Measurements from ENCODE around the gene CAMK1D. TPM values are rescaled to one million over a fixed set of nuclear protein-coding genes. Genes with fewer than 3 reads are reported as not detected.
"Not testable (repeated sequence)": the region's sequence is repeated elsewhere in the genome, so short reads cannot be mapped to it uniquely, and the experiment has no call there.

The CAMK1D gene
- polyA plus RNA-seq, 3 donors, result 2.2 to 9.7 (median 8.4) TPM

DNA sequence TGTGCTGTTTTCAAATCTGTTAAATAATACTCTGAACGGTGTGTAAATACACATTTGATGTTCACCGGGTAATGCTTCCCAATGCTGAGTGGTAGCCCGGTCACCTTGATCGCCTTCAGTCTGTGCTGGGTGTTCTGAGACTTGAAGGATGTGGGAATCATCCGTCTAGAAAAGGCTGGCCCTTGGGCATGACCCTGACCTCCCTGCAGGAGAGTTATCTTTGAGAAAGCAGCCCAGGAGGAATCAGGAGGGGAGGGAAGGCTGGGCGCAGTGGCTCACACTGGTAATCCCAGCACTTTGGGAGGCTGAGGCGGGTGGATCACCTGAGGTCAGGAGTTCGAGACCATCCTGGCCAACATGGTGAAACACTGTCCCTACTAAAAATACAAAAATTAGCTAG lies 85.3 kb downstream of the CAMK1D start:
- not testable (repeated sequence) for H3K27ac ChIP-seq (ENCODE audit: low read depth, low read length)
- WGBS, 3 donors, result 42 to 93% (median 93%) methylated on average over 8 of the region's 8 CpGs

DNA sequence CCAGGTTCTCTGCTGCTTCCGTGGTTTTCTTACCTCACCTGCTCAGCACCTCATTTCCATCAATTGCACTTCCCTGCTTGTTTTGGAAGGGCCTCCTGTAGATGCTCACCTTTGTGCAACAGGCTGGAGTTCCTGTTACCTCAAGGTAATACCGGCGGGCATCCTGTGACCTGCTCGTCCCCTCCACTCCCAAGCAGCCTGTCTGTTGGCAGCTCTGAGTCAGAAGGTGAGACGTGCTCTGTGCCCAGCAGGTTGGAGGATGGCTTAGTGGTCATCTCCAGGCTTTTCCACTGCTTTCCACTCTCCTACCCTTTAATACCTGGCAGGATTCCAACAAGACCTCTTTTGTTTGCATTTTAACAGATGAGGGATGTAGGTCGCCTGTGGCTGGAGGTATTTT lies 86.0 kb downstream of the CAMK1D start:
- H3K27ac ChIP-seq (ENCODE audit: low read depth, low read length), result no peak overlapping the region
- WGBS, 3 donors, result 69 to 93% (median 91%) methylated on average over 6 of the region's 6 CpGs

DNA sequence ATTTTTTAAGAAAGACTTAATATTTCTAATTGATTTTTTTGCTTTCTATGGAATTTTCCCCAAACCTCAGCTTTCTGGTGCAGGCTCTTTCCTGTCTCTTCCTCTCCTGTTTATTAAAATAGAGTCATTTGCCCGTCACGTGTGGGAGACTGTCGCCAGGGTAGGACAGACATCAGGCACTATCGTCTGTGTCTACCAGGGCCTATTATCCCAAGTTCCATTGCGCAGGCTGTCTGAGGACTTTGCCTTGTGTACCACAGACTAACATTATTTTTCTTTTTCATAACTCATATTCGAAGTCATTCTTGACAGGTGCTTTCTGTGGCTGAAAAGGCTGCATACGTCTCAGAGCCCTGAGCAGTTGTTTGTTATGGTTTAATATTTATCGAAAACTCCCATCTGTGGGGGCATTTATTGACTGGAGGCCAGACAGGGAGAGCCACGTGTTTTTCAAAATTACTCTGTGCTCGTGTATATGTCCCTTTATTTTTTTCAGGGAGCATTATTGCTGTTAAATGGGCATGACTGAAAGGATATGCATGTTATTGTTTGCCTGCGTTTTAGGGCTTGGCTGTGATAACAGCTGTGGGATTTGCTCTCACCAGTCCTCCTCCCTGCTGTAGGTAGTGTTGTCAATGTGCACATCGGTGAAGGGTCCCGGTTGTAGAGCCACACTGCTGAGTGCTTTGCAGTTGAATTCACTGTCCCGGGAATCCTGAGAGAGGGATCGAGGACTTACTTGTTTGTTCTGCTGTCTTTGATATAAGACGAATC lies 89.8 kb downstream of the CAMK1D start:
- 43 to 90% (median 89%) methylated on average over 16 of the region's 16 CpGs for WGBS, 3 donors
- no peak overlapping the region for H3K27ac ChIP-seq (ENCODE audit: low read depth, low read length)

DNA sequence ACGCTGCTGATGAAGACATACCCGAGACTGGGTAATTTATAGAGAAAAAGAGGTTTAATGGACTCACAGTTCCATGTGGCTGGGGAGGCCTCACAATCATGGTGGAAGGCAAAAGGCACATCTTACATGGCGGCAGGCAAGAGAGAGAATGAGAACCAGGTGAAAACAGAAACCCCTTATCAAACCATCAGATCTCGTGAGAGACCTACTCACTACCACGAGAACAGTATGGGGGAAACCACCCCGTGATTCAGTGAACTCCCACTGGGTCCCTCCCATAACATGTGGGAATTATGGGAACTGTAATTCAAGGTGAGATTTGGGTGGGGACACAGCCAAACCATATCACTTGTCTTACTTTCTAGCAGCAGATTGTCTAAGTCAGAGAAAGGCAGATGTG lies 90.4 kb downstream of the CAMK1D start:
- H3K27ac ChIP-seq (ENCODE audit: low read depth, low read length), result not testable (repeated sequence)
- 95 to 100% (median 95%) methylated on average over 6 of the region's 6 CpGs for WGBS, 3 donors

DNA sequence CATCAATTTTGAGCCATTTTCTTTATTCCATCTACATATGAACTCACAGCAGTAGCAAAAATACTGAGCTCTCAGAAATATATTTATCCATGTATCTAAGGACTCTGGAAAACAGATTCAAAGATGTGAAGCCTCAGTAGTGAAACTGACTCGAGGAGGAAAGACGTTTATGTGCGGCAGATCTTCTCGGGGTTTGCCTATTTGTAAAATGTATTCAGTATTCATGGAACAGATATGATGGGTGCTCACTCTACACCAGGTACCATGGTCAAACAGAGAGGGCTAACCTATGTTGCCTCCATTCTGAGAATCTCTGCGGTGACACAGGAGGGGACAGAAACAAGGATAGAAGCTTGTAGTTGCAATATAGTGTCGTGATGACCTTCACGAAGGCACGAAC lies 93.7 kb downstream of the CAMK1D start:
- H3K27ac ChIP-seq (ENCODE audit: low read depth, low read length), result no peak overlapping the region
- 95 to 97% (median 97%) methylated on average over 8 of the region's 8 CpGs for WGBS, 3 donors

DNA sequence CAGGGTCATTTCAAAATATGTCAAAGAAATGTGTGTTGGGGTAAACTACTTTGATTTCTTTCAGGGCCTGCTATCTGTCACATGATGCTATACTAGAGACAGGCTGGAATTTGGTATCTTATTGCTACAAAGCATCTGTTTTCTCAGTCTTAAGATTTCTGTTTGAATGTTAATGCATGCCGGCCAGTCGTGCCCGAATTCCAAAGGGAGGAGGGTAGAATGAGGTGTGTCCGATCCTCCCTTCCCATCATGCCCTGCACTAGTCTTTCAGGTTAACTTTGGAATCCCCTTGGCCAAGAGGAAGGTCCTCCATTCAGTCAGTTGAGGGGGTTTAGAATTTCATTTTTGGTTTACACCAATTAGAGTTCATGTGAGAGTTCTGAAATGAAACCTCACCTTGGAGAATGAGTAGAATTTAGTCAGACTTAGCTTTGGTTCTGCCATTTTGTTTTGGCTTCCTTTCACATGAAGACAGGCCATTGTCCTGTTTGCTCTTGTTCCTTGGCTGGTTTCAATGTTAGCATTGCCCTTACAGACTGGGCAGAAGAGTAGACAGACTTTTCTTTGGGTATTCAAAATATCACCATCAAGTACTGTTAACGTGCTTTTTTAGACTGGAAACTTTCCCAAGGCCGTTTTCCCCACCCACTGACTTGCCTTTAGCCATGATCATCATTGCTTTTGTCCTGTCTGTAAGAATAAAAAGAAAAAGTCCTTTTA lies 95.8 kb downstream of the CAMK1D start:
- no peak overlapping the region for H3K27ac ChIP-seq (ENCODE audit: low read depth, low read length)
- WGBS, 3 donors, result 58 to 62% (median 61%) methylated on average over 6 of the region's 6 CpGs

DNA sequence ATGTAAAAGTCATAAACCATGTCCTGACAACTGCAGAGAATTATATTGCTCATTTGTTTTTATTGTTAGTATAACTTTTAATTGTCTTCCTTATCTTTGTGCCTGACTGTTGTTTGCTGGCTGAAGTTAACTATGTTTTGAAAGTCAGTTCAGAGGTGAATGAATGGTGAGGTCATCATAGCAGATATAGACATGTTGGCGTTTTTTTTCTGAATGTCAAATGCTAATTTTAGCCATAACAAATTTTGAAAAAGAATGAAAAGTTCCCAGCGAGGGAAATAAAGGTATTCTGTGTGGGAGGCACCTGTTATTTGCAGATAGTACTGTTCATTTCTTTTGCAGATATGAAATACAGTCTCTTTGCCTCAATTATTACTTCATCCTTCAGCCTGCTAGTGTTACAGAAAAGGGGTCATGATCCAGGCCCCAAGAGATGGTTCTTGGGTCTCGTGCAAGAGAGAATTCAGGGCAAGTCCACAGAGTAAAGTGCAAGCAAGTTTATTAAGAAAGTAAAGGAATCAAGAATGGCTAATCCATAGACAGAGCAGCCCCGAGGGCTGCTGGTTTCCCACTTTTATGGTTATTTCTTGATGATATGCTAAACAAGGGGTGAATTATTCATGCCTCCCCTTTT lies 96.5 kb downstream of the CAMK1D start:
- H3K27ac ChIP-seq (ENCODE audit: low read depth, low read length), result no peak overlapping the region
- 40 to 61% (median 59%) methylated on average over 4 of the region's 4 CpGs for WGBS, 3 donors

DNA sequence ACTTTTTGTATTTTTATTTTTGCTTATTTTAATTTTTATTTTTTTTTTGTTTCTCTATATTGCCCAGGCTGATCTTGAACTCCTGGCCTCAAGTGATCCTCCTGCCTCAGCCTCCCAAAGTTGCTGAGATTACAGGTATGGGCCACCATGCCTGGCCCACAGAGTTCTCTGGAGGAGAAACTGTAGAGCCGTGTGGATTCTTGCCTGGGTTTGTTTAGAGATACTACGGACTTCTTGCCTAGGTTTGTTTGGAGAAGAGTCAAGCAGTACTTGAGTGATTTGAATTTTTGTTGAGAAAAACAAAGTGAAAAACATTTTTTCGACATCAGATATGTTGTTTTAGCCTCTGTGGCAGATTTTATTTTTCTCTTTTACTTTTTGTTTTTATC lies 99.0 kb downstream of the CAMK1D start:
- no peak overlapping the region for H3K27ac ChIP-seq (ENCODE audit: low read depth, low read length)
- 56 to 72% (median 65%) methylated on average over 3 of the region's 3 CpGs for WGBS, 3 donors

DNA sequence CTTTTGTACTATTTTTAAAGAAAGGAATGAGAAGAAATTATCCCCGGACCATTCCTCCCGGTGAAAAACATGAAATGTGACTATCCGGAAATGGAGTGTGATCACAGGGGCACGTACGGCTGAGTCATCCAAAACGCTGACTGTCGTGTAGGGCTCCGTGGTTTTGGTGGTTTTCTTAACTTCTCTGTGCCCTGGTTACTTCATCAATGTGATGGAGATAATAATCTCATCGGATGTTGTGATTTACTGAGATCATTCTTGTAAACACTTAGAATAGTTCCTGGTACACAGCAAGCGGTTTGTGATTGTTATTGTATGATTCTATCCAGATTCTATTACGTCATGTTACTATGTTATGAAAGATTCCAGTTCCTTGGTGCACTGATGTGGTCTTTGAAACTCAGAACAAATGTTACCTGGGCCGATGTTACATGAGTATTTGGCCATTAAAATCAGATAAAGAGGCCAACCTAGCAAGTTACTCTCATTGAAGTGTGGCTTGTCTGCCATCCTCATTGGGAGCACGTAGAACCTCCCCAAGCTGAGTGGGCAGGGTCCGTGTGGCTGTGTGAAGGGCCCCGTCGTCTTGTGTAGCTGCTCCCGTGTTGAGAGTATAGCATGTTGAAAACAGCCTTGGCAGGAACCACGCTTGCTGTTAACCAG lies 99.5 kb downstream of the CAMK1D start:
- 59 to 83% (median 68%) methylated on average over 18 of the region's 18 CpGs for WGBS, 3 donors
- H3K27ac ChIP-seq (ENCODE audit: low read depth, low read length), result no peak overlapping the region

DNA sequence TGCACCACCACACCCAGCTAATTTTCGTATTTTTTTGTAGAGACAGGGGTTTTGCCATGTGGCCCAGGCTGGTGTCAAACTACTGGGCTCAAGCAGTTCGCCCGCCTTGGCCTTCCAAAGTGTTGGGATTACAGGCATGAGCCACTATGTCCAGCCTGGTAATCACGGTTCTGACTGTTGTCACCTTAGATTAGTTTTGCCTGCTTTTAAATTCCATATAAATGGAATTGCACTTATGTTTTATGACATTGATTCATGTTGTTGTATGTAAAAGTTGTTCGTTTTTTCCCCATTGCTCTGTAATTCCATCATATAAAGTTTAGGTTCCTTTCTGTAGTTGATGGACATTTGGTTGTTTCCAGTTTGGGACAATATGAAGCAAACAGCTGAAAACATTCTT lies 106.0 kb downstream of the CAMK1D start:
- WGBS, 3 donors, result 91 to 97% (median 91%) methylated on average over 5 of the region's 5 CpGs
- H3K27ac ChIP-seq (ENCODE audit: low read depth, low read length), result no peak overlapping the region

DNA sequence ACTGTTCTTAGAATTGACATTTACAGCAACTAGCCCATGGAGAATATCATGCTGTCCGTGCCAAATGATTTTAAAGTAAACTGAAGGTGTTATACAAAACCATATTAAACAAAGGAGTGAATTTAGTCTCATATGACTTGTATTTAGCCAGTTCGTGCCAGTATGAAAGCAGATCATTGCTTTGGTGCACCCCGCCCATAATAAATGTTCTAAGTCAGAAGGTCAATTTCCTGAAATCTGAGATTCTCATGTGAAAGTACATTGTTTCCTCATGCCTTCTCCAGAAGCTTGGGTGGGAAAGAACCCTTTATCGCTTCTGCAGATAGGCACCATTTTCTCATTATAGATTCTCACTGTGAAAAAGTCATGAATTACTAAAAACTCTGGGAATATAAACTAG lies 106.4 kb downstream of the CAMK1D start:
- H3K27ac ChIP-seq (ENCODE audit: low read depth, low read length), result no peak overlapping the region
- 45 to 57% (median 55%) methylated on average over 4 of the region's 4 CpGs for WGBS, 3 donors

DNA sequence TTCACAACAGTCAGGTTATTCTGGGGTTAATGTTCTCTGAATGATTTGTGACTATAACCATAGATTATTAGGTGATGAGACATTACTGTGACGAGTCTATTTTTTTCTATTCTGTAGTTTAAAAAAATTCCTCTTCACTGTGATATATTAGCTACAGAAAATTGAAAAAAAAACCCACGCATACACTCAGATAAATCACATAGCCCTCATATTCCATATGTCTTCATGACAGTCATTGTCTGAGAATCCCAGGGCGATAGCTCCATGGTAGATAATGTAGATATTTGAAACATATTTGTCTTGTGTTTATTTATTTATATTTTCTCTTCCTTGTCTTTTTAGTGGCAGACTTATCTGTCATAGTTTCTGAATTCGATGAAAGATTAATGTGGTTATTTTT lies 110.0 kb downstream of the CAMK1D start:
- no peak overlapping the region for H3K27ac ChIP-seq (ENCODE audit: low read depth, low read length)
- WGBS, 3 donors, result 69 to 89% (median 88%) methylated on average over 4 of the region's 4 CpGs

DNA sequence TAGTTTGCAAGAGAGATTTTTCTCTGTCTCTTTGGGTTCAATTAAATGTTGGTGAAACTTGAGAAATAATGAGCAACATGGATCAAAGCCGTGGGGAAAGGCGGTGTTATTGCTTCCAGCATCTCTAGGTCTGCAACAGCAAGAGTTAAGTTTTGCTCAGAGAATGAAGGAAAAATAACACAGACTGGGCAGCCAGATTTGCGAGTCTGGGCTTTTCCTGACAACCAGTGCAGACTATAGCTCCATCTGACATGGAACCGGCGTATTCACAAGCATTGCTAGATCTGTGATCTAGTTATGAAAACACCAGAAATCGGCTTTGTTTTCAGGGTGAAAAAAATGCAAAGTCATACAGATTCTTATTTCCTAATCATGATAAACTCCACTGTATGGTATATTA lies 110.4 kb downstream of the CAMK1D start:
- 57 to 61% (median 60%) methylated on average over 6 of the region's 6 CpGs for WGBS, 3 donors
- no peak overlapping the region for H3K27ac ChIP-seq (ENCODE audit: low read depth, low read length)

DNA sequence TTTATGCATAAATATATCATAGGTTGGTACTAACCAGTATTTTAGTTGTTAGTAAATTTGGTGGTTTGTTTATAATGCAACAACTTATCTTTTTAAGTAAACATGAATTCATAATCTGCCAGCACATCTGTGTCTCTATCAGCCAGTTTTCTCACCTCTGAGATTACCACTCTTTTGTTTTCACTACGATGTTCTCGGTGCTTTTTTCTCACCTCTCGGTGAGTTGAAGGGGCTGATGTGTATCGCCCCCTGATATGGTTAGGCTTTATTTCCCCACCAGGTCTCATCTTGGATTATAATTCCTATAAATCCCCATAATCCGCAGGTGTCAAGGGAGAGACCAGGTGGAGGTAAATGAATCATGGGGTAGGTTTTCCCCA lies 114.1 kb downstream of the CAMK1D start:
- WGBS, 3 donors, result 72 to 96% (median 95%) methylated on average over 5 of the region's 5 CpGs
- no peak overlapping the region for H3K27ac ChIP-seq (ENCODE audit: low read depth, low read length)

DNA sequence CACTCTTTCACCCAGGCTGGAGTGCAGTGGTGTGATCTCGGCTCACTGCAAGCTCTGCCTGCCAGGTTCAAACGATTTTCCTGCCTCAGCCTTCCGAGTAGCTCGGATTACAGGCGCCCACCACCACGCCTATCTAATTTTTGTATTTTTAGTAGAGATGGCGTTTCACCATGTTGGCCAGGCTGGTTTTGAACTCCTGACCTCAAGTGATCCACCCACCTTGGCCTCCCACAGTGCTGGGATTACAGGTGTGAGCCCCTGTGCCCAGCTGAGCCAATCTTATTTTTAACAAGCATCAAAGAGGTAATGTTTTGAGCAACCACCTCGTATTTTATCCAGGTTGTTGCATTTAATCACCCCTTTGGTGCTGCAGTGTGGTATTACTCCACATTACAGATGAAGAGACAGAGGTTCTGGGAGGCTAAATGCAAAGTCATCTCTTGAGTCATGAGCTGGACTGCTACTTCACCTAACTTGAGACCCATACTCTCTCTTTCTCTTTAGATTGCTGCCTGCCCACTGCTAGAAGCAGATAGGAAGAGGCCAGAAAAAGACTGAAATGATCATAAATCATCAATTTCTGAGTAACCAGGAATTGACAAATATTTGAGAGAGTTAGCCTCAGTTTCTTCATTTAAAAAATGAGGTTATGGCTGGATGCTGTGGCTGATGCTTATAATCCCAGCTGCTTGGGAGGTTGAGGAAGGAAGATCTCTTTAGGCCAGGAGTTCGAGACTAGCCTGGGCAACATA lies 116.2 kb downstream of the CAMK1D start:
- H3K27ac ChIP-seq (ENCODE audit: low read depth, low read length), result no peak overlapping the region
- 88 to 94% (median 91%) methylated on average over 9 of the region's 9 CpGs for WGBS, 3 donors

DNA sequence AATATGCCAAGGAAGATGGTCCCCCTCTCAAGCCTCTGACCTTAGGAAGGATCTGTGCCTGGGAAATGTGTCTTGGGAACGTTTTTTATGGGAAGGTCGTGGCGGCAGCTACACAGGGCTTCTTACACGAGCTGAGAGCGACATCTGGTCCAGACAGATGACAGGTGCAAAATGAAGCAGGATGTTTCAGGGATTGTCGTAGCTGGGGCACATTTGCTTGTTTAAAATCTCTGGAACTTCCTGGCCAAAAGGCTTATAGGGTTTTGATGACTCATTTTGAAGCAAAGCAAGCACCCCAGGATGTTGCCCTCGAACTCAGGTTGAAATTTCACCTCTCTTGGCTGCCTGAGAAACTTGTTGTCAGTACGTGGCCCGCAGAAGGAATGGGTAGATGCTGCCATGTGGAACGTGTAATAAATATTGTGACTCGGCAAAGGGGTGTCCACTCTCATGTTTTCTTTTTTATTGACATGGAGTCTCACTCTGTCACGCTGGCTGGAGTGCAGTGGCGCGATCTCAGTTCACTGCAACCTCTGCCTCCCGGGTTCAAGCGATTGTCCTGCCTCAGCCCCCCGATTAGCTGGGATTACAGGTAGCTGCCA lies 117.5 kb downstream of the CAMK1D start:
- 77 to 90% (median 87%) methylated on average over 17 of the region's 17 CpGs for whole genome bisulfite sequencing, 3 donors
- H3K27ac ChIP-seq (ENCODE audit: low read depth, low read length), result no peak overlapping the region

DNA sequence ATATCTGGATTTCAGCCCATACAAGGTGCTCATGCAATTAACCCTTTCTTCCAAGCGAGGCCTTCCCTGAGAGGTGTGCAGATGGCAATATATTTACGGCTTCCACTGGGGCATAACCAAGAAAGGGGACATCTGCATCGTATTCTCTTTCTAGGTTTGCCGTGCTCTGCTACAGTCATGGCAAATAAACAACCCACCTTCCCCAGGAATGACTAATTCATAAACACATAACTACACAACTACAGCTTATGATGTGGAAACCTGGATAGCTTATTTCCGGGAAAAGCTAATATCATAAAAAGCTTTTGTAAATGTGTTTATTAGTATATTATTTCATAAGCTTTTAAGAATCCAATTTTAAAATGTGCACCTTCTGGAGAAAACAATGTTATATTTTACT lies 120.0 kb downstream of the CAMK1D start:
- H3K27ac ChIP-seq (ENCODE audit: low read depth, low read length), result no peak overlapping the region
- 85 to 96% (median 95%) methylated on average over 5 of the region's 5 CpGs for WGBS, 3 donors

DNA sequence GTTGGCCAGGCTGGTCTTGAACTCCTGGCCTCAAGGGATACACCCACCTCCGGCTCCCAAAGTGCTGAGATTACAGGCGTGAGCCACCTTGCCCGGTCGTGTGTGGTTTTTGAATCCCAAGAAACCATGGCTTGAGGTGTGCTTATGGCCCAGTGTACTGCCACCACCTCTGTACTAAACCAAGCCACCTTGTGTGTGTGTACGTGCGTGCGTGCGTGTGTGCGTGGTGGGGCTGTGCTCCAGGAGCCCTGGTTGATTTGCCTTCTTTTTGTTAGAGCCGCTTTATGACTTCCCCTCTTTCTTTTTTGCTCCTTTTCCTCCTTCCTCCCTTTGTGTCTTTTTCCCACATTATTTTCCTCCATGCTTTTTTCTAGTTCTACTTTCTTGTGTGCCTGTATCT lies 121.4 kb downstream of the CAMK1D start:
- no peak overlapping the region for H3K27ac ChIP-seq (ENCODE audit: low read depth, low read length)
- 80 to 96% (median 96%) methylated on average over 10 of the region's 10 CpGs for WGBS, 3 donors
